Colonic mucosa (tissue), 4 donors: ENCODE measurements around the gene SEPTIN3. TPM values are rescaled to one million over a fixed set of nuclear protein-coding genes. Genes with fewer than 3 reads are reported as not detected.

Experiments used
- DNase-seq: peaks from one replicate; pipeline ENCODE4 v3.0.0-alpha.2; 2020
- H3K27ac ChIP-seq: fragments of 200-600 bp; one replicate; pipeline ENCODE4 v1.8.0; 2021
- H3K27me3 ChIP-seq: fragments of 200-600 bp; one replicate; pipeline ENCODE4 v1.8.0; 2021
- H3K36me3 ChIP-seq: fragments of 200-600 bp; one replicate; pipeline ENCODE4 v1.8.0; 2021
- H3K4me1 ChIP-seq: fragments of 200-600 bp; one replicate; pipeline ENCODE4 v1.8.0; 2021; ENCODE audit warnings: mild to moderate bottlenecking
- H3K4me3 ChIP-seq: fragments of 200-600 bp; one replicate; pipeline ENCODE4 v1.8.0; 2021
- H3K9ac ChIP-seq, 2 donors: one replicate each; pipeline ENCODE4 v1.7.0; 2013; ENCODE audit warnings: control low read depth in 2 of 2, low read depth in 2 of 2, low read length in 2 of 2
- H3K9me3 ChIP-seq: fragments of 200-600 bp; one replicate; pipeline ENCODE4 v1.8.0; 2021
- CTCF ChIP-seq: fragments of 200-600 bp; IDR thresholded peaks from one replicate; pipeline ENCODE4 v1.8.0; 2022; ENCODE audit warnings: antibody characterized with exemption, mild to moderate bottlenecking
- intact Hi-C: fragments of 100-400 bp; cut with DNase I; formaldehyde crosslinking; loops from one replicate; pipeline ENCODE4 v1.14.1; 2022
- total RNA-seq, 2 donors: library from RNA; stranded (reverse); fragmentation: NEBNext Ultra II Directional in 1 of 2; extraction: Animal tissue kit (Norgen Biotek cat#: 25700) in 1 of 2; gene quantifications; one replicate each; pipeline ENCODE4 v1.2.1, GENCODE V29; 2021
- donor health status: healthy.
- donor health status: DM: no; HTN: no; CAD: no.
- donor health status: DM: no; HTN: no; CAD: no.

The SEPTIN3 gene
- total RNA-seq, 2 donors from 2014 or later: 0.20 to 0.69 TPM

GRCh38 chr22:42010778-42011177, 41.5 kb downstream of the SEPTIN3 start:
- intact Hi-C loops: no loop called here
- no peak for DNase-seq
- Histone ChIP-seq H3K9me3 (peaks cover 4% of the 10 kb centered on the region), H3K27ac (no peak overlapping the region), H3K27me3 (no peaks in the 10 kb centered on the region), H3K9ac (no peak overlapping the region), H3K36me3 (no peaks in the 10 kb centered on the region), H3K4me3 (no peak overlapping the region), H3K4me1 (no peaks in the 10 kb centered on the region)
- no peak for TF ChIP-seq CTCF

DNA sequence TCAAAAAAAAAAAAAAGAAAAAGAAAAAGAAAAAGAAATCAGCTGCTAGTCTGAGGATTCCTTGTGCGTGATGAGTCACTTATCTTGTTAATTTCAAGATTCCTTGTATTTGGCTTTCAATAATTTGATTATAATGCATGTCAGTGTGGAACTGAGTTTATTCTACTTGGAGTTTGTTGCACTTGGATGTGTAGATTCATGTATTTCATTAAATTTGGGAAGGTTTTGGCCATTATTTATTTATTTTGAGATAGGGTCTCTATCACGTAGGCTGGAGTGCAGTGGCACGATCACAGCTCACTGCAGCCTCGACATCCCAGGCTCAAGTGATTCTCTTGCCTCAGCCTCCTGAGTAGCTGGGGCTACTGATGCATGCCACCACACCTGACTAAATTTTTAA, 44.1 kb downstream of the SEPTIN3 start:
- intact Hi-C loops: no loop called here
- no peak for TF ChIP-seq CTCF

DNA sequence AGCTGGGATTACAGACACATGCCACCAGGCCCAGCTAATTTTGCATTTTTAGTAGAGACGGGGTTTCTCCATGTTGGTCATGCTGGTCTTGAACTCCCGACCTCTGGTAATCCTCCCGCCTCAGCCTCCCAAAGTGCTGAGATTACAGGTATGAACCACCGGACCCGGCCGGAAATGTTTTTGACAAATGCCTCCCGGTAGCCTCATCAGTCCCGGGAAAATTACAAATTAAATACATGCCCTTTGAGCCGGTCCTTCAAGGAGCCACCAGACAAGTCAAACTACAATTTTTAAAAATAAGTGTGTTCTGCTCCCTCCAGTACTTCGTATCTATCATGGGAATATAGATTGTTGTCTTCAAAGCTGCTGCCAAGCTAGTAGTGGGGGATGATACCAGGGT, 46.9 kb downstream of the SEPTIN3 start:
- TF ChIP-seq CTCF: no peak
- Histone ChIP-seq H3K9ac (no peak overlapping the region), H3K27me3 (no peaks in the 10 kb centered on the region), H3K36me3 (no peaks in the 10 kb centered on the region), H3K4me1 (no peaks in the 10 kb centered on the region), H3K4me3 (no peak overlapping the region), H3K9me3 (no peaks in the 10 kb centered on the region), H3K27ac (no peak overlapping the region)
- intact Hi-C loops: no loop called here
- DNase-seq: no peak

More for the DNA sequence above, 44.1 kb downstream of the SEPTIN3 start:
- Histone ChIP-seq H3K9ac (no peak overlapping the region), H3K27ac (no peak overlapping the region), H3K27me3 (no peaks in the 10 kb centered on the region), H3K9me3 (peaks cover 4% of the 10 kb centered on the region), H3K4me1 (no peaks in the 10 kb centered on the region), H3K36me3 (no peaks in the 10 kb centered on the region), H3K4me3 (no peak overlapping the region)
- no peak for DNase-seq

GRCh38 chr22:42018224-42018623, 49.0 kb downstream of the SEPTIN3 start:
- intact Hi-C loops: no loop called here
- Histone ChIP-seq H3K27me3 (no peaks in the 10 kb centered on the region), H3K27ac (no peak overlapping the region), H3K36me3 (no peaks in the 10 kb centered on the region), H3K4me3 (no peak overlapping the region), H3K9me3 (no peaks in the 10 kb centered on the region), H3K4me1 (no peaks in the 10 kb centered on the region), H3K9ac (no peak overlapping the region)
- TF ChIP-seq CTCF: no peak
- DNase-seq: no peak

Other genes with a start within 250 kb of the SEPTIN3 start
- gene CCDC134, start 168.8 kb upstream of the SEPTIN3 start, total RNA-seq: 10 to 100 TPM in 1 of 2 donors, 1 to 10 TPM in 1; 9.3 to 18.8 TPM
- 100 to 1,000 TPM; 159 to 192 TPM for gene SREBF2, start 136.3 kb upstream of the SEPTIN3 start, total RNA-seq
- not detected for gene SHISA8, start 54.4 kb upstream of the SEPTIN3 start, total RNA-seq
- under 1 TPM; 0.40 to 0.53 TPM for gene TNFRSF13C, start 42.6 kb upstream of the SEPTIN3 start, total RNA-seq
- gene CENPM, start 22.3 kb upstream of the SEPTIN3 start, total RNA-seq: 10 to 100 TPM; 13.7 to 64.3 TPM
- 1 to 10 TPM; 1.1 to 1.9 TPM for gene WBP2NL, start 29.3 kb downstream of the SEPTIN3 start, total RNA-seq
- gene NAGA, start 101.4 kb downstream of the SEPTIN3 start, total RNA-seq: 10 to 100 TPM; 28.9 to 36.0 TPM
- 10 to 100 TPM; 11.6 to 15.2 TPM for gene PHETA2, start 104.8 kb downstream of the SEPTIN3 start, total RNA-seq
- gene SMDT1, start 110.3 kb downstream of the SEPTIN3 start, total RNA-seq: 100 to 1,000 TPM; 125 to 135 TPM
- gene NDUFA6, start 121.3 kb downstream of the SEPTIN3 start, total RNA-seq: 100 to 1,000 TPM; 131 to 154 TPM
- 1 to 10 TPM; 2.2 to 2.9 TPM for gene CYP2D6, start 161.4 kb downstream of the SEPTIN3 start, total RNA-seq